Measurements from ENCODE around the gene SCUBE1.

The SCUBE1 gene

GRCh38 chr22:43303166-43303565, 40.0 kb downstream of the SCUBE1 start:
- no peak for DNase-seq (ENCODE audit: low read depth in 2 of 3, low spot score in 1 of 3)

GRCh38 chr22:43302531-43303041, 40.6 kb downstream of the SCUBE1 start:
- DNase-seq (ENCODE audit: low read depth in 2 of 3, low spot score in 1 of 3) = no peak

GRCh38 chr22:43301866-43302265, 41.3 kb downstream of the SCUBE1 start:
- DNase-seq (ENCODE audit: low read depth in 2 of 3, low spot score in 1 of 3) = no peak

GRCh38 chr22:43300891-43301676, 42.1 kb downstream of the SCUBE1 start:
- no peak for DNase-seq (ENCODE audit: low read depth in 2 of 3, low spot score in 1 of 3)

GRCh38 chr22:43299736-43300135, 43.4 kb downstream of the SCUBE1 start:
- no peak for DNase-seq (ENCODE audit: low read depth in 2 of 3, low spot score in 1 of 3)

- DNase-seq (ENCODE audit: low read depth in 2 of 3, low spot score in 1 of 3) = no peak
These were observed 44.9 kb downstream of the SCUBE1 start for GRCh38 chr22:43298062-43298801.

- no peak for DNase-seq (ENCODE audit: low read depth in 2 of 3, low spot score in 1 of 3)
These were observed 45.7 kb downstream of the SCUBE1 start for GRCh38 chr22:43297270-43298061.

- DNase-seq (ENCODE audit: low read depth in 2 of 3, low spot score in 1 of 3) = no peak
These were observed 46.8 kb downstream of the SCUBE1 start for GRCh38 chr22:43296276-43296902.

- DNase-seq (ENCODE audit: low read depth in 2 of 3, low spot score in 1 of 3) = no peak
These were observed 47.5 kb downstream of the SCUBE1 start for GRCh38 chr22:43295660-43296059.

- DNase-seq (ENCODE audit: low read depth in 2 of 3, low spot score in 1 of 3) = no peak
These were observed 48.0 kb downstream of the SCUBE1 start for GRCh38 chr22:43295173-43295572.

- no peak for DNase-seq (ENCODE audit: low read depth in 2 of 3, low spot score in 1 of 3)
These were observed 49.3 kb downstream of the SCUBE1 start for GRCh38 chr22:43293655-43294392.

- DNase-seq (ENCODE audit: low read depth in 2 of 3, low spot score in 1 of 3) = no peak
These were observed 49.9 kb downstream of the SCUBE1 start for GRCh38 chr22:43293259-43293654.

GRCh38 chr22:43292630-43293018, 50.5 kb downstream of the SCUBE1 start:
- DNase-seq (ENCODE audit: low read depth in 2 of 3, low spot score in 1 of 3) = no peak

- DNase-seq (ENCODE audit: low read depth in 2 of 3, low spot score in 1 of 3) = no peak
These were observed 51.8 kb downstream of the SCUBE1 start for GRCh38 chr22:43291381-43291780.

- no peak for DNase-seq (ENCODE audit: low read depth in 2 of 3, low spot score in 1 of 3)
These were observed 53.0 kb downstream of the SCUBE1 start for GRCh38 chr22:43289976-43290721.

- no peak for DNase-seq (ENCODE audit: low read depth in 2 of 3, low spot score in 1 of 3)
These were observed 53.6 kb downstream of the SCUBE1 start for GRCh38 chr22:43289531-43289963.

GRCh38 chr22:43288807-43289420, 54.3 kb downstream of the SCUBE1 start:
- DNase-seq (ENCODE audit: low read depth in 2 of 3, low spot score in 1 of 3) = no peak

GRCh38 chr22:43288378-43288777, 54.8 kb downstream of the SCUBE1 start:
- DNase-seq (ENCODE audit: low read depth in 2 of 3, low spot score in 1 of 3) = no peak

- no peak for DNase-seq (ENCODE audit: low read depth in 2 of 3, low spot score in 1 of 3)
These were observed 55.7 kb downstream of the SCUBE1 start for GRCh38 chr22:43287441-43287840.

Measured in stimulated activated CD4-positive, alpha-beta T cell treated with anti-CD3 and anti-CD28 coated beads, Interleukin-12 subunit alpha, Interleukin-12 subunit beta, amount 100 ng/mL, for 48 hours (primary cell).